ENCODE data around the gene DOCK7. TPM values are rescaled to one million over a fixed set of nuclear protein-coding genes. Genes with fewer than 3 reads are reported as not detected.
"Not testable (repeated sequence)": the region's sequence is repeated elsewhere in the genome, so short reads cannot be mapped to it uniquely, and the experiment has no call there.

DOCK7 gene
- total RNA-seq, 2 donors from 2014 or later: 7.6 to 10.7 TPM

DNA sequence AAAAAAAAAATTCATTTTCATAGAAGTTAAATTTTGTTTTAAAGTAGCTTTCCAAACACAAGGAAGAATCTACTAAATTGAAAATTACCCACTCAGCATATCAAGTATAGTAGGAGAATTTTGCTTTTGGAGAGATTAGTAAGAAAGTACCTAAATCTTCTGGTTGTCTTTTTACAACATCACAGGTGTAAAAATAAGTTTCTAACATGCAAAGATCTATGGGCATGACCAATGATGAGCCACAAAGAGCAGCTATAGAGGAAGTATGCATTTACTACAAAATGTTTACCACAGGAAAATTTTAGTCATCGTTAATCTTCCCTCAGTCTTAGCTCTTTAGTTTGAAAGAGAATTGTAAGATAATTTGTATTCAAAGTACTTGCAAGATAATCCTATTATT, 62.8 kb downstream of the DOCK7 start:
- H3K9me3 Mint-ChIP-seq: no peaks in the 10 kb centered on the region
- H3K27ac Mint-ChIP-seq: peak overlapping the region; percentile 91
- H3K4me1 Mint-ChIP-seq (ENCODE audit: low read depth): peaks cover 8% of the 10 kb centered on the region
- peaks cover 0 to 1% of the 10 kb centered on the region in 2 donors for H3K36me3 Mint-ChIP-seq (ENCODE audit: insufficient read depth in 2 of 2)
- peak overlapping the region in 1 of 2 donors; percentile 10 for H3K4me3 Mint-ChIP-seq
- no peaks in the 10 kb centered on the region for H3K27me3 Mint-ChIP-seq (ENCODE audit: low read depth)
- DNase-seq (no peak), ATAC-seq (replicated peaks in 1 of 2) (peak; percentile 80 to 85)

DNA sequence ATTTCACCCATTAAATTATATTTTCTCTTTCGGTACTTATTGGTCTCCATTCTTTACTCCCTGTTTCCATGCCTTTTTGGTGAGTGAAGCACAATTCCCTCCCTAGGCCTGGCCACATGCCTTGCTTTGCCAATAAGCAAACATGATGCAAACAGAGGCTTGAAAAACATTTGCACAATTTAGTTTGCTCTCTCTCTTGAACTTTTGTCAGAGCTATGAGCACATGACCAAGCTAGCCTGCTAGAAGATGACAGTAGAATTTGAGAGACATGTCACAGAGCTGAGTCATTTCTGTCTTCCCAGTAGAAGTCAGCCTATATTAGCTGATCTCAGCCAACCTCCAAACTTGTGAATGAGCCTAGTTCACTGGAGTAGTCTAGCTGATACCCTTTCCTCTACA, 66.3 kb downstream of the DOCK7 start:
- DNase-seq (no peak), ATAC-seq (replicated peaks in 1 of 2) (peak; percentile 89 to 96)
- Mint-ChIP-seq H3K9me3 (no peaks in the 10 kb centered on the region), H3K27ac (no peak overlapping the region), H3K27me3 (ENCODE audit: low read depth) (no peaks in the 10 kb centered on the region), H3K4me3 (no peak overlapping the region), H3K36me3 (ENCODE audit: insufficient read depth in 2 of 2) (peaks cover 0 to 1% of the 10 kb centered on the region in 2 donors), H3K4me1 (ENCODE audit: low read depth) (peaks cover 8% of the 10 kb centered on the region)

DNA sequence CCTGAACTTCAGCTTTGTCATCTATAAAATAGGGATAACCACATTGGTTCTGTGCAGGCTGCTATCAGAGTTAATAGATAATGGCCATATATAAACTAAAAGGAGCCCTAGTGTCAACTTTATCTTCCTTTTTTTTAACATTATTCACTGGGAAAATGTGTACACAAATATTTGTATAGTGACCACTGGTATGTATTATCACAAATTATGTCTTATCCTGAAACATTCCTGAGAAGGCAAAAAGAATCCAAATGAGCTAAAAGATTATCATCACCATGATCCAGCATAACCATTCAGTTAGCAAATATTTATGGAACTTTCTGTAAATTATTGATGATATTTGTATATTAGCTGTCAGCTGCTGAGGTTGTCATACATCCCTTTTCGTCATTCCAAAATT, 74.3 kb downstream of the DOCK7 start:
- DNase-seq: no peak
- Mint-ChIP-seq H3K4me3 (no peak overlapping the region), H3K9me3 (no peaks in the 10 kb centered on the region), H3K4me1 (ENCODE audit: low read depth) (no peaks in the 10 kb centered on the region), H3K27me3 (ENCODE audit: low read depth) (no peaks in the 10 kb centered on the region), H3K36me3 (ENCODE audit: insufficient read depth in 2 of 2) (no peaks in the 10 kb centered on the region), H3K27ac (no peak overlapping the region)
- ATAC-seq (replicated peaks in 1 of 2): no peak

DNA sequence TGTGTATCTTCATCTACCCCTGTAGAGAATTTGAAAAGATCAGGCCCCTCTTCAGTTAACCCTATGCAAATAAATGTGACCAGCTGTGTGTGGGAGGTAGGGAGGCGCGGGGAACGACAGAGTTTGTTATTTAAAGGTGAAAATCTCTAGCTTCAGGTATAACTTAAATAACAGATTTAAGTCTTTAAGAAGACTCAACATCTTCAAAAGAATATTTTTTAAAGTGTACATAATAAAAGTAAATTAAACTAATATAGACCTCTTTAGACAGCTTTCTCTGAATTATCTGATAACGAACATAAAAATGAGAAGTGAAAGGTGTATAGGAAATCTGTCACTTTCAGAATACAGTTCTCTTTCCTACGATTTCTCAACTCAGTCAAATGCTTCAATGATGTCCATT, 74.9 kb downstream of the DOCK7 start:
- H3K9me3 Mint-ChIP-seq: no peaks in the 10 kb centered on the region
- ATAC-seq (replicated peaks in 1 of 2) (no peak), DNase-seq (no peak)
- no peaks in the 10 kb centered on the region for H3K4me1 Mint-ChIP-seq (ENCODE audit: low read depth)
- no peak overlapping the region for H3K4me3 Mint-ChIP-seq
- H3K36me3 Mint-ChIP-seq (ENCODE audit: insufficient read depth in 2 of 2): no peaks in the 10 kb centered on the region
- no peak overlapping the region for H3K27ac Mint-ChIP-seq
- no peaks in the 10 kb centered on the region for H3K27me3 Mint-ChIP-seq (ENCODE audit: low read depth)

DNA sequence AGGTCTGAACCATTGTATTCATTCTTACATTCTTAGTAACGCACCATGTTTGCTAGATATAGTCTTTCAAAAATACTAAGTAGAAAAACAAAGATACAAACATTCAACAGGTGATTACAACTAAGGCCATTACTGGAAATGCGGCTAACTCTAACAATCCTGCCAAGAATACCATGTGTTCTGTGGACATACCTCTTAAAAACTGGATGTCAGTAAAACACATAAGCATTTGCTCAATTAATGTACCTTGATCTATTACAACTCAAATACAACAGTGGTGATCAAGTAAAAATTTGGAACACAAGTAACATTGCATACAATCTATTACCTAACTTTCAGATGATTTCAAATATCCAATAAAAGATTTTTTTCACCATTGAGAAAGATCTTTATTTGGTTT, 75.4 kb downstream of the DOCK7 start:
- H3K27ac Mint-ChIP-seq: no peak overlapping the region
- no peaks in the 10 kb centered on the region for H3K36me3 Mint-ChIP-seq (ENCODE audit: insufficient read depth in 2 of 2)
- no peak for DNase-seq
- no peaks in the 10 kb centered on the region for H3K9me3 Mint-ChIP-seq
- H3K4me1 Mint-ChIP-seq (ENCODE audit: low read depth): no peaks in the 10 kb centered on the region
- H3K4me3 Mint-ChIP-seq: no peak overlapping the region
- no peaks in the 10 kb centered on the region for H3K27me3 Mint-ChIP-seq (ENCODE audit: low read depth)
- no peak for ATAC-seq (replicated peaks in 1 of 2)

DNA sequence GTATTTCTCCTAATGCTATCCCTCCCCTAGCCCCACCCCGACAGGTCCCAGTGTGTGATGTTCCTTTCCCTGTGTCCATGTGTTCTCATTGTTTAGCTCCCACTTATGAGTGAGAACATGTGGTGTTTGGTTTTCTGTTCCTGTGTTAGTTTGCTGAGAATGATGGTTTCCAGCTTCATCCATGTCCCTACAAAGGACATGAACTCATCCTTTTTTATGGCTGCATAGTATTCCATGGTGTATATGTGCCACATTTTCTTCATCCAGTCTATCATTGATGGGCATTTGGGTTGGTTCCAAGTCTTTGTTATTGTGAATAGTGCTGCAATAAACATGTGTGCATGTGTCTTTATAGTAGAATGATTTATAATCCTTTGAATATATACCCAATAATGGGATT, 77.6 kb downstream of the DOCK7 start:
- H3K27me3 Mint-ChIP-seq (ENCODE audit: low read depth); ATAC-seq (replicated peaks in 1 of 2); H3K4me1 Mint-ChIP-seq (ENCODE audit: low read depth); H3K36me3 Mint-ChIP-seq (ENCODE audit: insufficient read depth in 2 of 2); H3K4me3 Mint-ChIP-seq; DNase-seq; H3K9me3 Mint-ChIP-seq; H3K27ac Mint-ChIP-seq: not testable (repeated sequence)

DNA sequence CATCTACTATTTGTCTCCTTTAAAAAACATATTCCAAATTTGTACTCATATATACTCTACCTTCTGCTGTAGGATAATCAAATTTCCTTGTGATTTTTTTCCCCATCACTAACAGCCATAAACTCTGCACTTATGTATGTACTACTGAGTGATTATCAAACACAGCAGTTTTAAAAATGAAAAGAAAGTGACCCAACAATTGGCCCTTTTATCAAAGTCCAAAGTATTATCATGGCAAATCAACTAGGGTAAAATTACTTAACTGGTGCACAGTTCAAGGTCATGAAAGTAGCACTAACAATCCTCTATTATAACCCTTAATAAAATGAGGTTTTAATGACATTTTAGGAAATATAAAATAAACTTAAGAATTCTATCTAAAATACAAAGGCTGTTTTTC, 79.3 kb downstream of the DOCK7 start:
- H3K9me3 Mint-ChIP-seq: no peaks in the 10 kb centered on the region
- H3K4me3 Mint-ChIP-seq: no peak overlapping the region
- H3K36me3 Mint-ChIP-seq (ENCODE audit: insufficient read depth in 2 of 2): no peaks in the 10 kb centered on the region
- H3K27ac Mint-ChIP-seq: no peak overlapping the region
- ATAC-seq (replicated peaks in 1 of 2): no peak
- DNase-seq: no peak
- H3K27me3 Mint-ChIP-seq (ENCODE audit: low read depth): no peaks in the 10 kb centered on the region
- H3K4me1 Mint-ChIP-seq (ENCODE audit: low read depth): no peaks in the 10 kb centered on the region

DNA sequence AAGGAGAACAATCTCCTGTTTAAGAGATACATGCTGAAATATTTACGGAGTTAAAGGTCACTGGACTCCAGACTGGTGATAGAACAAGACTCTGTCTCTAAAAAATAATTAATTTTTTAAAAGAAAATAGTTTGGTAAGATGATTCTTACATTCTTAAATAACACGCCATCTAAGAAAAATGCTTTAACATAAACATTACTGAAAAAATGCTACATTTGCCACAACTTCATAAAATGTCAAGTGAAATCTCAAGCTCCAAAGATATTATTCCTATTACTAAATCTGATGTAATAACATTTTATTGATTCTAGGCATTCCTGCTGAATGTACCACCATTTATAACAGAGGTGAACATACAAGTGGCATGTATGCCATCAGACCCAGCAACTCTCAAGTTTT, 86.7 kb downstream of the DOCK7 start:
- Mint-ChIP-seq H3K4me3 (no peak overlapping the region), H3K9me3 (no peaks in the 10 kb centered on the region), H3K27ac (no peak overlapping the region), H3K27me3 (ENCODE audit: low read depth) (no peaks in the 10 kb centered on the region), H3K4me1 (ENCODE audit: low read depth) (no peaks in the 10 kb centered on the region), H3K36me3 (ENCODE audit: insufficient read depth in 2 of 2) (no peaks in the 10 kb centered on the region)
- ATAC-seq (replicated peaks in 1 of 2) (no peak), DNase-seq (no peak)

DNA sequence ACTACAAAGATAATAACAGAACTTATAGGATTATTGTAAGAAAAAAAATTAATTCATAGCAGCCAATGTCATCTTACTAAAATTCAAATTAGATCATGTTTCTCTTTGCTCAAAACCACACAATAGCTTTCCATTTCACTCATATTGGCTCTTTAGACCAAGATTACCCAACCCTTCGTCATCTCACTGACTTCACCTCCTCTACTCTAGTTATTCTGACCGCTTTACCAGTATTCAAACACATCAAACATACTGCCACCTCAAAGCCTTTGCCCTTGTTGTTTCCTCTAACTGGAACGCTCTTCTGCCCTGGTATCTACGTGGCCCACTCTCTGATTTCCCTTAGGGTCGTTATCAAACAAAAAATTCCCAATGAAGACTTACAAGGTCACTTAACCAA, 89.1 kb downstream of the DOCK7 start:
- no peaks in the 10 kb centered on the region for H3K9me3 Mint-ChIP-seq
- DNase-seq: peak in 1 of 2 donors; percentile 5
- peak; percentile 77 to 95 for ATAC-seq (replicated peaks in 1 of 2)
- no peaks in the 10 kb centered on the region for H3K36me3 Mint-ChIP-seq (ENCODE audit: insufficient read depth in 2 of 2)
- H3K27ac Mint-ChIP-seq: no peak overlapping the region
- no peaks in the 10 kb centered on the region for H3K27me3 Mint-ChIP-seq (ENCODE audit: low read depth)
- H3K4me3 Mint-ChIP-seq: no peak overlapping the region
- H3K4me1 Mint-ChIP-seq (ENCODE audit: low read depth): no peaks in the 10 kb centered on the region

DNA sequence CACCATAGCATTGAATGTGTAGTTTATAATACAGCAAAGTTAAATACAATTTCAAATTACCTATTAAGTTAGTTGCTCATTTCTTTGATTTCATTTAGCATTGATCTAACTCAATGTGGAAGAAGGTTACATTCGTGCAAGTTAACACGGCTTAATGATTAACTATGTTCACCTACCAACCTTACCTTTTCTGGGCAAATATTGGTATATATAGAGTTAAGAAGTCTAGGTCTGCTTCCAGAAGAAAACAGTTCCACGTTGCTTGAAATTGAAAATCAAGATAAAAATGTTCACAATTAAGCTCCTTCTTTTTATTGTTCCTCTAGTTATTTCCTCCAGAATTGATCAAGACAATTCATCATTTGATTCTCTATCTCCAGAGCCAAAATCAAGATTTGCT, 90.9 kb downstream of the DOCK7 start, which contains the start of gene ANGPTL3:
ANGPTL3 (plus strand) TSS at position 240 of the 400 bp plus-strand sequence; CDS start at position 287, 47 bp downstream.
- ATAC-seq (replicated peaks in 1 of 2) (no peak), DNase-seq (no peak)
- H3K27me3 Mint-ChIP-seq (ENCODE audit: low read depth): no peaks in the 10 kb centered on the region
- no peaks in the 10 kb centered on the region for H3K36me3 Mint-ChIP-seq (ENCODE audit: insufficient read depth in 2 of 2)
- H3K4me1 Mint-ChIP-seq (ENCODE audit: low read depth): no peaks in the 10 kb centered on the region
- peak within 1 kb of the TSS; percentile 54 for H3K27ac Mint-ChIP-seq
- H3K4me3 Mint-ChIP-seq: no peak within 1 kb of the TSS
- no peaks in the 10 kb centered on the region for H3K9me3 Mint-ChIP-seq

DNA sequence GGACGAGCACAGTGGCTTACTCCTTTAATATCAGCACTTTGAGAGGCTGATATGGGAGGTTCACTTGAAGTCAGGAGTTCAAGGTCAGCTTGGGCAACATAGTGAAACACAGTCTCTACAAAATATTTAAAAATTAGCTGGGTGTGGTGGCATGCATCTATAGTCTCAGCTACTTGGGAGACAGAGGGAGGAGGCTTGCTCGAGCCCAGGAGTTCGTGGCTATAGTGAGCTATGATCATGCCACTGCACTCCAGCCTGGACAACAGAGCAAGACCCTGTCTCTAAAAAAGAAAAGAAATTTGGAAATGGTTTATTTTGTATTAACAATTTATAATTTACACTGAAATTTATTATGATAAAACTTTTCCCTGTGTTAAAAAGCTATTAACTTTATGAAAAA, 92.5 kb downstream of the DOCK7 start:
- no peak overlapping the region for H3K4me3 Mint-ChIP-seq
- DNase-seq (no peak), ATAC-seq (replicated peaks in 1 of 2) (no peak)
- H3K36me3 Mint-ChIP-seq (ENCODE audit: insufficient read depth in 2 of 2): no peaks in the 10 kb centered on the region
- no peak overlapping the region for H3K27ac Mint-ChIP-seq
- no peaks in the 10 kb centered on the region for H3K9me3 Mint-ChIP-seq
- H3K27me3 Mint-ChIP-seq (ENCODE audit: low read depth): no peaks in the 10 kb centered on the region
- H3K4me1 Mint-ChIP-seq (ENCODE audit: low read depth): no peaks in the 10 kb centered on the region

DNA sequence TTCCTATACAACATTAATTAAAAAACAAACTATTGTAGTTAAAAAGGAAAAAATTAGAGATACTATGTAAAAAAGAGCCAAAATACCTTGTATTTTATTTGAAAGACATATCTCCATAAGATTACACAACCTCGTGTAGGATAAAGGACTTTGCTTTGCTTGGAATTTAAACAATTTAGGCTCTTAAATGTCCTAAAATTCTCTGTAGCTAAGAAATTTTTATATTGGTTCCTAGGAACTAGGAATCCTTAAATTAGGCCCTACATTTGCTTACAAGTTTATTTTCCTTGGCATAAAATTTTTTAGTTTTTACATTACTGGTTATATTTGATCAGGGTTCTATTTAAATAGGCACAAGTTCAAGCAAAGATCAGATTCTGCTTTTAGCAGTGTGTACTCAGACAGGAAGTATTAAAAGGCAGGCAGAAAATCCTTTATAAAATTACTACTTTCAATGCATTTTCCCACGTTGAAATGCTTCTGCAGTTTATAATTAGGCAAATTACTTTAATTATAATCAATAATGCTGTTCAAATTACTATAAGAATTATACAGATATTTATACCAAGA, 94.3 kb downstream of the DOCK7 start:
- H3K27ac Mint-ChIP-seq: no peak overlapping the region
- H3K4me1 Mint-ChIP-seq (ENCODE audit: low read depth): no peaks in the 10 kb centered on the region
- H3K36me3 Mint-ChIP-seq (ENCODE audit: insufficient read depth in 2 of 2): no peaks in the 10 kb centered on the region
- H3K9me3 Mint-ChIP-seq: no peaks in the 10 kb centered on the region
- no peaks in the 10 kb centered on the region for H3K27me3 Mint-ChIP-seq (ENCODE audit: low read depth)
- no peak overlapping the region for H3K4me3 Mint-ChIP-seq
- ATAC-seq (replicated peaks in 1 of 2) (no peak), DNase-seq (no peak)

DNA sequence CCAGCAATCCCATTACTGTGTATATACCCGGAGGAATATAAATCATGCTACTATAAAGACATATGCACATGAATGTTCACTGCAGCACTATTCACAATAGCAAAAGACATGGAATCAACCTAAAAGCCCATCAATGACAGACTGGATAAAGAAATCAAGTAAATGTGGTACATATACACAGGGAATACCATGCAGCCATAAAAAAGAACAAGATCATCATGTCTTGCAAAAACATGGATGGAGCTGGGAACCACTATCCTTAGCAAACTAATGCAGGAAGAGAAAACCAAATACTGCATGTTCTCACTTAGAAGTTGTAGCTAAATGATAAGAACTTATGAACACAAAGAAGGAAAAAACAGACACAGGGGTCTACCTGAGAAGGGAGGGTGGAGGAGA, 97.2 kb downstream of the DOCK7 start:
- DNase-seq (no peak), ATAC-seq (replicated peaks in 1 of 2) (no peak)
- no peaks in the 10 kb centered on the region for H3K9me3 Mint-ChIP-seq
- no peaks in the 10 kb centered on the region for H3K4me1 Mint-ChIP-seq (ENCODE audit: low read depth)
- no peak overlapping the region for H3K27ac Mint-ChIP-seq
- H3K4me3 Mint-ChIP-seq: no peak overlapping the region
- no peaks in the 10 kb centered on the region for H3K36me3 Mint-ChIP-seq (ENCODE audit: insufficient read depth in 2 of 2)
- no peaks in the 10 kb centered on the region for H3K27me3 Mint-ChIP-seq (ENCODE audit: low read depth)

DNA sequence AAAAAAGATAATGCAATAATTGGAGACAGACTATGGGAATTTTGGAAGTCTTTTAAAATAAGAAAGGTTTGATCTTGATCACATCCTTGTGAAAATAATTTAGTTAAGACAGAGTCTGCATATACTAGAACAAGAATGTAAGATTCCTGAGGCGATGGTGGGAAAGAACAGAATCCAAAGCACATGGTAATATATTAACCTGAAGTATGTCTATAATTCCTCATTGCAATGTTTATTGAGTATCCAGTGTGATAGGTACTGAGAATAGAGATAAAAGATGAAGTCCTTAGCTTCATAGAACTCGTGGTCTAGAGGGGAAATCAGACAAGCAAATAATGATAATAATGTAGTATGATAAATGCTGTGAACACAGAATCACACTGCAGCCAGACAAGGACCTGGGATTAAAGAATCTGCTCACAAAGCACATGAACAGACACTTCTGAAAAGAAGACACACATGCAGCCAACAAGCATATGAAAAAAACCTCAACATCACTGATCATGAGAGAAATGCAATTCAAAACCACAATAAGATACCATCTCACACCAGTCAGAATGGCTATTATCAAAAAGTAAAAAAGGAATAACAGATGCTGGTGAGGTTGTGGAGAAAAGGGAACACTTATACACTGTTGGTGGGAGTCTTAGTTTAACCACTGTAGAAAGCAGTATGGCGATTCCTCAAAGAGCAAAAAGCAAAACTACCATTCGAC, 97.8 kb downstream of the DOCK7 start:
- no peak for DNase-seq
- Mint-ChIP-seq H3K27me3 (ENCODE audit: low read depth) (no peaks in the 10 kb centered on the region), H3K4me3 (no peak overlapping the region), H3K27ac (no peak overlapping the region), H3K36me3 (ENCODE audit: insufficient read depth in 2 of 2) (no peaks in the 10 kb centered on the region), H3K4me1 (ENCODE audit: low read depth) (no peaks in the 10 kb centered on the region), H3K9me3 (no peaks in the 10 kb centered on the region)
- ATAC-seq (replicated peaks in 1 of 2): no peak
